Measurements from ENCODE around the gene LCP1. TPM values are rescaled to one million over a fixed set of nuclear protein-coding genes. Genes with fewer than 3 reads are reported as not detected.

LCP1 gene
- total RNA-seq, 8 experiments from 2014 or later = 0.27 to 0.64 (median 0.35) TPM; not detected in 1

GRCh38 chr13:46178143-46178542 lies 3.8 kb downstream of the LCP1 start:
- no peak for ATAC-seq (replicated peaks in 6 of 8)
- 40 to 100% (median 93%) methylated on average over 1 to 5 of the region's 5 CpGs; no CpG with 5 or more reads in 1 of the 10 experiments for WGBS, 10 experiments
- Histone ChIP-seq H3K4me3 (no peak overlapping the region), H3K27ac (no peak overlapping the region), H3K4me1 (replicated peaks in 1 of 2) (no peaks in the 10 kb centered on the region)
- in situ Hi-C loops (cut with MboI; ENCODE audit: low pct_unique_long_range_greater_than_20kb in 2 of 9, low sequenced_read_pairs in 9 of 9, unreplicated experiment in 9 of 9) = no loop called here

DNA sequence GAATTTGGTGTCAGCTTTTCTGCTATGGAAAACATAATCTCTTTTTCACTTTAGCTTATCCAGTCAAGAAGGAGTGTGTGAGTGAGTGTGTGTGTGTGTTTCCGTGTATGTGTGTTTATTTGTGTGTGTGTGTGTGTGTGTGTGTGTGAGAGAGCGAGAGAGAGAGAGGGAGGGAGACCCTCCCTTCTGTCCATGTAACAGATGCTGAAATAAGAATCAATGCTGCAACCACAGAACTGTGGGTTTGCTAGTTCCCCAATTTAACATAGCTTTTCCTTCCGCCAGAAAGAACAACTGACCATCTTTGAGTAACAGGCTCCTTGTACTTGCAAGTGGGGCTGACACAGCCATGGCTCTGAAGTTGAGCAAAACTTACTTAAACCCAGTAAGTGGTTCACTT lies 5.2 kb downstream of the LCP1 start:
- Histone ChIP-seq H3K4me1 (replicated peaks in 1 of 2) (no peaks in the 10 kb centered on the region), H3K27ac (no peak overlapping the region), H3K4me3 (no peak overlapping the region)
- 50 to 100% (median 70%) methylated on average over 1 to 2 of the region's 3 CpGs; no CpG with 5 or more reads in 3 of the 10 experiments for WGBS, 10 experiments
- peak in 1 of 8 experiments; percentile 14 for ATAC-seq (replicated peaks in 6 of 8)
- in situ Hi-C loops (cut with MboI; ENCODE audit: low pct_unique_long_range_greater_than_20kb in 2 of 9, low sequenced_read_pairs in 9 of 9, unreplicated experiment in 9 of 9) = no loop called here

DNA sequence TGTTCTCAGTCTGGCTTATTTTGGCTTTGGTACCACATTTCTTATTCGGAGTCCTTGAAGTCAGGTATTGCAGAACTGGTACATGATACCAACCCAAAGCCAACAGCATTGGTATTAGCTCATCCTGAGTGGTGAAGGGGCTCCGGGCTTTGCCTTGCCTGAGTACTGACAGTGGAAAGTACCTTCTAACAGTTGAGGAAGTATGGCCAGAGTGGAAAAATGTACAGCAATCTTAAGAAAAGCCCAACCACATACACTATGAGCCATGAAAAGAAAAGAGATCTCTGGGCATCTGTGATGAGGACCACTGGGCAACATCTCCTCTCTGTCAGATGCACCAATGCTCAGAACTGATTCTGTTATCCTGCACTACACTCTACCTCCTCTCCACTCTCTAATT lies 8.3 kb downstream of the LCP1 start:
- WGBS, 10 experiments = 33 to 100% (median 89%) methylated on average over 1 to 2 of the region's 2 CpGs
- no peak overlapping the region for H3K4me3 ChIP-seq
- ATAC-seq (replicated peaks in 6 of 8) = no peak
- H3K27ac ChIP-seq = no peak overlapping the region
- in situ Hi-C loops (cut with MboI; ENCODE audit: low pct_unique_long_range_greater_than_20kb in 2 of 9, low sequenced_read_pairs in 9 of 9, unreplicated experiment in 9 of 9) = loop anchor here in 1 of 9 experiments (25.0 kb wide), 1 partner anchor 139 kb away; no protein-coding TSS in a partner anchor
- peaks cover 0 to 6% of the 10 kb centered on the region in 2 donors for H3K4me1 ChIP-seq (replicated peaks in 1 of 2)

DNA sequence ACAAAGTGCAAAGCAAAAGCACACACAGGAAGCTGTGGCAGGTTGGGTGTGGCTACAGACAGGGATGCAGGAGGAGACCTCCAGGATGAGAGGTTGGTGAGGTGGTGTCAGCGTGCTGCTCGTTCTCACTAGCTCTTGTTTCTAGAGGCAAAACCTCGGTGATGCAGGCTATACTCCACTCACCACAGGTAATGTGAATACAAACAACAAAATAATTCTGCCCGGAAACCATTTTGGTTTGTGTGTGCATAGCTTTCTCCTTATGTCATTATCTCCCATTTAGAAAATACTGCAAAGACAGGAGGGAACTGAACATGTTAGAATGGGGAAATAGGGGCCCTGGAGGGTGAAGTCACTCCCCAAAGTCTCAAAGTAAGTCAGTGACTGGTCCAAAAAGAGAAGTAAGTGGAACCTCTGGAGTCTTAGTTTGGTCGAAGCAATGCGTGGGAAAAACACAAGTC lies 9.4 kb downstream of the LCP1 start:
- ATAC-seq (replicated peaks in 6 of 8) = no peak

GRCh38 chr13:46171739-46172138 lies 10.2 kb downstream of the LCP1 start:
- no peak overlapping the region for H3K4me3 ChIP-seq
- no peak for ATAC-seq (replicated peaks in 6 of 8)
- in situ Hi-C loops (cut with MboI; ENCODE audit: low pct_unique_long_range_greater_than_20kb in 2 of 9, low sequenced_read_pairs in 9 of 9, unreplicated experiment in 9 of 9) = loop anchor here in 1 of 9 experiments (25.0 kb wide), 1 partner anchor 141 kb away; no protein-coding TSS in a partner anchor
- H3K4me1 ChIP-seq (replicated peaks in 1 of 2) = peaks cover 0 to 6% of the 10 kb centered on the region in 2 donors
- 93 to 100% (median 95%) methylated on average over 2 to 7 of the region's 7 CpGs; no CpG with 5 or more reads in 4 of the 10 experiments for WGBS, 10 experiments
- no peak overlapping the region for H3K27ac ChIP-seq

More for the DNA sequence above, 9.4 kb downstream of the LCP1 start:
- 74 to 100% (median 83%) methylated on average over 2 to 6 of the region's 6 CpGs; no CpG with 5 or more reads in 2 of the 10 experiments for WGBS, 10 experiments
- Histone ChIP-seq H3K27ac (no peak overlapping the region), H3K4me1 (replicated peaks in 1 of 2) (peaks cover 0 to 6% of the 10 kb centered on the region in 2 donors), H3K4me3 (no peak overlapping the region)
- in situ Hi-C loops (cut with MboI; ENCODE audit: low pct_unique_long_range_greater_than_20kb in 2 of 9, low sequenced_read_pairs in 9 of 9, unreplicated experiment in 9 of 9) = loop anchor here in 1 of 9 experiments (25.0 kb wide), 1 partner anchor 140 kb away; no protein-coding TSS in a partner anchor

- Histone ChIP-seq H3K4me3 (no peak overlapping the region), H3K4me1 (replicated peaks in 1 of 2) (peaks cover 0 to 6% of the 10 kb centered on the region in 2 donors), H3K27ac (no peak overlapping the region)
- no peak for ATAC-seq (replicated peaks in 6 of 8)
- WGBS, 10 experiments = 0 to 100% (median 72%) methylated on average over 1 to 4 of the region's 4 CpGs; no CpG with 5 or more reads in 1 of the 10 experiments
- in situ Hi-C loops (cut with MboI; ENCODE audit: low pct_unique_long_range_greater_than_20kb in 2 of 9, low sequenced_read_pairs in 9 of 9, unreplicated experiment in 9 of 9) = loop anchor here in 1 of 9 experiments (25.0 kb wide), 1 partner anchor 141 kb away; no protein-coding TSS in a partner anchor
Observed at GRCh38 chr13:46171217-46171616, 10.8 kb downstream of the LCP1 start.

GRCh38 chr13:46170687-46171086 lies 11.3 kb downstream of the LCP1 start:
- in situ Hi-C loops (cut with MboI; ENCODE audit: low pct_unique_long_range_greater_than_20kb in 2 of 9, low sequenced_read_pairs in 9 of 9, unreplicated experiment in 9 of 9) = loop anchor here in 1 of 9 experiments (25.0 kb wide), 1 partner anchor 142 kb away; no protein-coding TSS in a partner anchor
- ATAC-seq (replicated peaks in 6 of 8) = no peak
- H3K4me1 ChIP-seq (replicated peaks in 1 of 2) = peaks cover 0 to 6% of the 10 kb centered on the region in 2 donors
- 22 to 67% (median 43%) methylated on average over 1 to 3 of the region's 3 CpGs; no CpG with 5 or more reads in 4 of the 10 experiments for WGBS, 10 experiments
- H3K4me3 ChIP-seq = no peak overlapping the region
- no peak overlapping the region for H3K27ac ChIP-seq

DNA sequence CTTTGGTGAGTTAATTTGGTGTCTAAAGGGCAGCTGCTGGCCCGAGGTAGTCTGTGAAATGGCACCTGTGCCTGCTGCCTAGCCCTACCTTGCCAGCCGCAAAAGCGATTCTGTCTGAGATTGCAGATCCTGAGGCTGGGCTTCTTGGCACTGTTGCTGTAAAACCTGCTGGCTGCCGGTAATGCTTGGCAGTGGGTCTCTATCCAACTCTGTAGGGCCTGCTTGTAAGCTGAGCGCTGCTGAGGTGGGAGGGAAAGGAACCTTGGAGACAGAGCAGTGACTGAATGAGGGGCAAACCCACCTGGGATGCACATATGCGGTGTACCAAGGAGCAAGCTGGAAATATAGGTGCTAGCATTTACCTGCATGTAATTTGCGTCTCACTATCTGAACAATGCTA lies 11.7 kb downstream of the LCP1 start:
- 63 to 100% (median 80%) methylated on average over 1 to 6 of the region's 7 CpGs; no CpG with 5 or more reads in 1 of the 10 experiments for WGBS, 10 experiments
- Histone ChIP-seq H3K4me3 (no peak overlapping the region), H3K27ac (no peak overlapping the region), H3K4me1 (replicated peaks in 1 of 2) (peaks cover 0 to 6% of the 10 kb centered on the region in 2 donors)
- no peak for ATAC-seq (replicated peaks in 6 of 8)
- in situ Hi-C loops (cut with MboI; ENCODE audit: low pct_unique_long_range_greater_than_20kb in 2 of 9, low sequenced_read_pairs in 9 of 9, unreplicated experiment in 9 of 9) = loop anchor here in 1 of 9 experiments (25.0 kb wide), 1 partner anchor 142 kb away; no protein-coding TSS in a partner anchor

DNA sequence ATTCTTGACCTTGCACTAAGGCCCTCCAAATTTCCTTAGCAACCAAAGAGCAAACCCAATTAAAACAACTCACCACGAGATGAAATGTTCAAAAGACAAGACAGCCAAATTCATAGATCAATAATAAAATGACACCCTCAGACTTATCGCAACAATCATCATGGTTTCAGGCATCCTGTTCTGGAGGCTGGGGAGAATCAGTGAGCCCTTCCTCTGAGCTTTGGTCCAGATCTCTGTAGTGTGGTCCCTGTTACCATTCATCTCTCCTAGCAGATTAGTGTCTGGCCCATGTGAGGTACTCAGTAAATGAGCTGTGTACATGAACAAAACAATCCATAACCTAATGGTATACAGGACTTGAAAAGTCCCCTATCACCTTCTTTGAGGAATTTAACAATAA lies 12.2 kb downstream of the LCP1 start:
- Histone ChIP-seq H3K4me1 (replicated peaks in 1 of 2) (peaks cover 0 to 6% of the 10 kb centered on the region in 2 donors), H3K27ac (no peak overlapping the region), H3K4me3 (no peak overlapping the region)
- in situ Hi-C loops (cut with MboI; ENCODE audit: low pct_unique_long_range_greater_than_20kb in 2 of 9, low sequenced_read_pairs in 9 of 9, unreplicated experiment in 9 of 9) = loop anchor here in 2 of 9 experiments (10.0 to 25.0 kb wide), 2 partner anchors 115 to 143 kb away; no protein-coding TSS in a partner anchor
- no peak for ATAC-seq (replicated peaks in 6 of 8)
- WGBS, 10 experiments = 31 to 90% (median 84%) methylated on average over 1 to 2 of the region's 2 CpGs; no CpG with 5 or more reads in 6 of the 10 experiments

- no peak overlapping the region for H3K27ac ChIP-seq
- in situ Hi-C loops (cut with MboI; ENCODE audit: low pct_unique_long_range_greater_than_20kb in 2 of 9, low sequenced_read_pairs in 9 of 9, unreplicated experiment in 9 of 9) = loop anchor here in 2 of 9 experiments (10.0 to 25.0 kb wide), 2 partner anchors 116 to 144 kb away; no protein-coding TSS in a partner anchor
- no peak for ATAC-seq (replicated peaks in 6 of 8)
- no peak overlapping the region for H3K4me3 ChIP-seq
- WGBS, 10 experiments = 0 to 100% (median 17%) methylated on average over 1 of the region's 1 CpG; no CpG with 5 or more reads in 3 of the 10 experiments
- peaks cover 0 to 6% of the 10 kb centered on the region in 2 donors for H3K4me1 ChIP-seq (replicated peaks in 1 of 2)
Observed at GRCh38 chr13:46168783-46169182, 13.2 kb downstream of the LCP1 start.

DNA sequence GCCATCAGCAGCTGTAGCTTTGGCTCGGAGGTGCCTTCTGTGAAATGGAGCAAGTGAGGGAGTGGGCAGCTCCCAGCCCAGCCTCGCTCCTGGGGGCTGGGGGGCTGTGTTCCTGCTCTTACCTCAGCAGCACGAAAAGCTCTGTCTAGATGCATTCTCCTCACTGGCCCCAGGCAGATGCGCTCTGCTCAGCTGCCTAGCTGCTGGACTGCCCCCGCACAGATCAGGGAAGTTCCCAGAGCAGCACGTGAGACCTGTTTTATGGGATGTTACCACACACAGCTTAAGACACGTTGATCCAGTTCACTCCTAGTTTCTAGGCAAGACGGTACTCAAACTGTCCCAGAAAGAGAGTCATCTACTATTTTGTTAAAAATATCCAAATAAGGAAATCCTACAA lies 13.6 kb downstream of the LCP1 start:
- in situ Hi-C loops (cut with MboI; ENCODE audit: low pct_unique_long_range_greater_than_20kb in 2 of 9, low sequenced_read_pairs in 9 of 9, unreplicated experiment in 9 of 9) = loop anchor here in 2 of 9 experiments (10.0 to 25.0 kb wide), 2 partner anchors 116 to 144 kb away; no protein-coding TSS in a partner anchor
- Histone ChIP-seq H3K27ac (no peak overlapping the region), H3K4me1 (replicated peaks in 1 of 2) (peaks cover 0 to 6% of the 10 kb centered on the region in 2 donors), H3K4me3 (no peak overlapping the region)
- 20 to 85% (median 42%) methylated on average over 1 to 5 of the region's 8 CpGs; no CpG with 5 or more reads in 3 of the 10 experiments for WGBS, 10 experiments
- peak in 3 of 8 experiments; percentile 80 to 97 (median 82) for ATAC-seq (replicated peaks in 6 of 8)

DNA sequence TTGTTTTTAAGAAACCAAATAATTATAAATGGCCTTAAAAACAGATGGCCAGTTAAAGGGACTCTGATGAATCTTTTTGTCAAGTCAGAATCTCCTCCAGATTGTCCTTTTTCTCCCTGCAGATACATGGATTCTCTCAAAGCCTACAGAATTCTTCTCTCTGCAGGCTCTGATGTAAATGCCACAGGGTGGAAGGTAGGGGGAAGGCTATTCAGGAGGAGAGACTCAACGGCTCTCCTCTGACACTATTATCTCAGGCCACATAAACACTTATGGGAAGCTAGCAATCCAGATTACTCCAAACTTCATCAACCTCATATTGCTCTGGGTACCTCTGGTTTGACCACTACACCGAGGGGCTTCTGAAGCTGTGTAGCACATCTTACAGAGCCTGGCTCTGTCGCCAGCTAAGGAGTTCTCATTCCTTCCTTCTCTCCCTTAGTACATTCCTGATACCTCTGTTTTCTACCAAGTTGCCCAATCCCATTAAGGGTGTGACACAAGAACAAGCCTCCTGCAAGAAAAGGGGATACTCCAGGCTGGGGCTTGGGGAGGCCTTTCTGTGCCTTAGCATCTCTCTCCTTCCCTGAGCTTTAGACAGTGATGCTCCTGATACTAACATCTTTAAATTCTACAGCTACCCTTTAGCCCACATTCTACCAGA lies 14.9 kb downstream of the LCP1 start:
- 0 to 100% (median 26%) methylated on average over 1 to 3 of the region's 3 CpGs; no CpG with 5 or more reads in 4 of the 10 experiments for whole genome bisulfite sequencing, 10 experiments
- H3K27ac ChIP-seq = no peak overlapping the region
- in situ Hi-C loops (cut with MboI; ENCODE audit: low pct_unique_long_range_greater_than_20kb in 2 of 9, low sequenced_read_pairs in 9 of 9, unreplicated experiment in 9 of 9) = loop anchor here in 2 of 9 experiments (10.0 to 25.0 kb wide), 2 partner anchors 118 to 145 kb away; no protein-coding TSS in a partner anchor
- peaks cover 0 to 6% of the 10 kb centered on the region in 2 donors for H3K4me1 ChIP-seq (replicated peaks in 1 of 2)
- ATAC-seq (replicated peaks in 6 of 8) = no peak
- H3K4me3 ChIP-seq = no peak overlapping the region

- in situ Hi-C loops (cut with MboI; ENCODE audit: low pct_unique_long_range_greater_than_20kb in 2 of 9, low sequenced_read_pairs in 9 of 9, unreplicated experiment in 9 of 9) = loop anchor here in 2 of 9 experiments (10.0 to 25.0 kb wide), 2 partner anchors 119 to 146 kb away; no protein-coding TSS in a partner anchor
Observed at GRCh38 chr13:46166224-46166584, 15.8 kb downstream of the LCP1 start.

More at GRCh38 chr13:46166224-46166584, 15.8 kb downstream of the LCP1 start:
- no peak overlapping the region for H3K4me3 ChIP-seq
- peaks cover 0 to 6% of the 10 kb centered on the region in 2 donors for H3K4me1 ChIP-seq (replicated peaks in 1 of 2)
- no peak for ATAC-seq (replicated peaks in 6 of 8)
- H3K27ac ChIP-seq = no peak overlapping the region
- 77 to 90% (median 88%) methylated on average over 1 of the region's 1 CpG; no CpG with 5 or more reads in 5 of the 10 experiments for WGBS, 10 experiments
